Measurements from ENCODE around the gene SNX14.

SNX14 gene

DNA sequence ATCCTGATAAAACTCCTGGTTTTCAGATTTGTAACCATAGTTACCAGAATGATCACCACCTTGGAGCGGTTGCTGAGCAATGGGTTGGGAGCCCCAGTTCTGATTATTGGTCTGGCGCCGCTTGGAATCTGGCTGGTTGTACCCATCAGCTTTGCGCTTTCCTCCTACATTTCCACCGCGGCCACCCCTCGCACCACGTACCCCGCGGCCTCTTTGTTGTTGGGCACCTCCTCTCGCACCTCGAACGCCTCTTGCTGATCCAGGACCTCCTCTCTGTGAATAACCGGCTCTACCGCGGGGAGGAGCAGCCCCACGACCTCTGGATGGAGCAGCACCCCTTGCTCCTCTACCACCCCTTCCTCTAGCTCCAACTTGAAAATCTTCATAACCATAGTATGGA, 21.1 kb upstream of the SNX14 start:
- TF ChIP-seq PPARA (CRISPR knock-in tag; IDR thresholded peaks at IDR 0.05; ENCODE audit: borderline replicate concordance) = no peak
- TF ChIP-seq OSR1 (CRISPR knock-in tag; IDR thresholded peaks at IDR 0.05) = no peak
- ATAC-seq = no peak

DNA sequence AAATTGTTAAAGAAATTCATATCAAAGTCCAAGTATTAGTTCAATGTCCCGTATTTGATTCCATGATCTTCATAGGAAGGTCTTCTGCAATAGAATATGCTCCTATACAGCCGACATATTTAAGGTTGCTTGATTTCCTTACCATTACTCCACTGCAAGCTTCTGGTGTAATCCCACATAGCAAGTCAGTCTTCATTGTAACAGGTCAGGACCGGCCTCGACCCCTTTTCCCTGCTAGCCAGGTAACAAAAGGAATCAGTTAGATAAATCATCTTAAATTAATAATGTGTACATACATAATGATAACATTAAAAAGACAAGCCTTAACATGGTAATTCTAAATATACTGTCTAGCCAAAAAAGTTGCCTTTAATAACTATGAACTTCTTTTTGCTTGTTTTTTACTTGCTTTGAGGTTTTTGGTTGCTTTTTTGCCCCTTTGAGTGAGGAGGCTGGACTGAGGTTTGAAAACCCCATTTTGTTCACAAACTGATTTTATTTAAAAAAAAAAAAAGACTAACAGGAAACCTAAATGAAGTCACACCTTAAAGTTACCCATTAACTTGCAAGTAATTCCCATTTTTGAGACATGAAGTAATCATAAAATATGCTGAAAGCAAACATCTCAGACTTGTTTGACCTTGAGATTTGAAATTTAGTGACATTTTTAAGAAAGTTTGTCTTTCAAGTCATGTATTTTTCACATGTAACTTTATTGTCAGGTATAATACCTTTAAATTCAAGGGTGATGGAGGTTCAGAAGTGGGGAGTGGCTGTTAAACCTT, 19.2 kb upstream of the SNX14 start:
- TF ChIP-seq ISL1 (CRISPR knock-in tag; IDR thresholded peaks at IDR 0.05) (no peak), OSR1 (CRISPR knock-in tag; IDR thresholded peaks at IDR 0.05) (no peak), ZNF8 (CRISPR knock-in tag; IDR thresholded peaks at IDR 0.05) (no peak), BACH2 (CRISPR knock-in tag; IDR thresholded peaks at IDR 0.05; ENCODE audit: borderline replicate concordance) (no peak), CSDC2 (CRISPR knock-in tag; IDR thresholded peaks at IDR 0.05) (no peak), TCF4 (CRISPR knock-in tag; IDR thresholded peaks at IDR 0.05; ENCODE audit: borderline replicate concordance) (no peak), ZFP30 (CRISPR knock-in tag; IDR thresholded peaks at IDR 0.05) (no peak), ZNF70 (CRISPR knock-in tag; IDR thresholded peaks at IDR 0.05) (no peak), ESRRG (CRISPR knock-in tag; IDR thresholded peaks at IDR 0.05) (no peak)
- TF ChIP-seq, protein P1, sequence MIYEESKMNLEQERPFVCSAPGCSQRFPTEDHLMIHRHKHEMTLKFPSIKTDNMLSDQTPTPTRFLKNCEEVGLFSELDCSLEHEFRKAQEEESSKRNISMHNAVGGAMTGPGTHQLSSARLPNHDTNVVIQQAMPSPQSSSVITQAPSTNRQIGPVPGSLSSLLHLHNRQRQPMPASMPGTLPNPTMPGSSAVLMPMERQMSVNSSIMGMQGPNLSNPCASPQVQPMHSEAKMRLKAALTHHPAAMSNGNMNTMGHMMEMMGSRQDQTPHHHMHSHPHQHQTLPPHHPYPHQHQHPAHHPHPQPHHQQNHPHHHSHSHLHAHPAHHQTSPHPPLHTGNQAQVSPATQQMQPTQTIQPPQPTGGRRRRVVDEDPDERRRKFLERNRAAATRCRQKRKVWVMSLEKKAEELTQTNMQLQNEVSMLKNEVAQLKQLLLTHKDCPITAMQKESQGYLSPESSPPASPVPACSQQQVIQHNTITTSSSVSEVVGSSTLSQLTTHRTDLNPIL (CRISPR knock-in tag; IDR thresholded peaks at IDR 0.05; ENCODE audit: low read depth) = no peak
- no peak for ATAC-seq

DNA sequence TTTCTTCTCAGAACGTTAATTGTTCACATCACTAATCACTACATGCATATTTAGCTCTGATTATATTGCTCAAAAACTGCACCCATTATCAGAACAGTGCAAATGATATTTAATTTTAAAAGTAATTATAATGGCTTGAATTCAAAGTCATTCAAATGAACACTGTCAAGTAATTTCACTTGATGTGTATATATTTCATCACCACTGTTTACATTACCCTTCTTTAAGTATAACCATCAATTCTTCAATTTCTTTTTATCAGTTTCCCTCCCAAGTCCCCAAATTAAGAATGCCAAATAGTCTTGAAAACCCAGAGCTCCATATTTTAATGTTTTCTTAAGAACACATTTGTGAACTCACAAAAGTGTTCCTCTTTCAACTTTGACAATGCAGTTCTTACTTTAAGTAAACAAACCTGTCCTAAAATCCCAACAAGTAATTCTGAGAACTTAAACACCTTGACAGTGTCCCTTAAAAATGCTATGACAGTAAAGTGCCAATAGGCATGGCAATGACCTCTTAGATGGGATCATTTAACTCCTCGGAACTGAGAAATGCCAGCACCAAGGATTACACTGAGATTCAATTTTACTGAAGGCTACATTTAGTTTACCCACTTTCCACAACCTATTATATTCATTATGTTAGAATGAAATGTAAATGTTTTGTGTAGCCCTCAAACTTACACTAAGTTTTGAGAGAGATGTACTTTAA, 16.7 kb upstream of the SNX14 start:
- ATAC-seq = no peak

DNA sequence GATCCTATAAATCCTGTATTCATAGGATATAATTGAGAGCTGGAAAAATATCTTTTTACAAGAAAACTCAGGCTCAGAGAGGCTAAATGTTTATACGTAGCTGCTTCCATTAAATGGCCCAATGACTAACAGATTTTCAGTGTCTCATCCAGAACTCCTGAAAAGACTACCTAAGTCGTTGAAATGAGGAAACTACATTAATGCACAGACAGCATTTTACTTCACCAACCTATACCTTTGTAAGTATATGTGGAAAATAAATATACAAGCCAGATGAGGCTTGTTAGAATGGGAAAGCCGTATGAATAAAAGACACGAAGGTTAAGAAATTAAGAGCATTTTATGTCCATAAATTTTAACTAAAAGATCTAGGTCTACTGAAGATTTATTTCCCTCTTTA, 8.4 kb upstream of the SNX14 start:
- TF ChIP-seq ZNF565 (CRISPR knock-in tag; conservative IDR thresholded peaks at IDR 0.05; ENCODE audit: low read depth) = no peak
- TF ChIP-seq ZNF8 (CRISPR knock-in tag; IDR thresholded peaks at IDR 0.05) = no peak
- TF ChIP-seq ZC3H10 (CRISPR knock-in tag; IDR thresholded peaks at IDR 0.05) = no peak
- no peak for TF ChIP-seq PPARA (CRISPR knock-in tag; IDR thresholded peaks at IDR 0.05; ENCODE audit: borderline replicate concordance)
- TF ChIP-seq, protein P2, sequence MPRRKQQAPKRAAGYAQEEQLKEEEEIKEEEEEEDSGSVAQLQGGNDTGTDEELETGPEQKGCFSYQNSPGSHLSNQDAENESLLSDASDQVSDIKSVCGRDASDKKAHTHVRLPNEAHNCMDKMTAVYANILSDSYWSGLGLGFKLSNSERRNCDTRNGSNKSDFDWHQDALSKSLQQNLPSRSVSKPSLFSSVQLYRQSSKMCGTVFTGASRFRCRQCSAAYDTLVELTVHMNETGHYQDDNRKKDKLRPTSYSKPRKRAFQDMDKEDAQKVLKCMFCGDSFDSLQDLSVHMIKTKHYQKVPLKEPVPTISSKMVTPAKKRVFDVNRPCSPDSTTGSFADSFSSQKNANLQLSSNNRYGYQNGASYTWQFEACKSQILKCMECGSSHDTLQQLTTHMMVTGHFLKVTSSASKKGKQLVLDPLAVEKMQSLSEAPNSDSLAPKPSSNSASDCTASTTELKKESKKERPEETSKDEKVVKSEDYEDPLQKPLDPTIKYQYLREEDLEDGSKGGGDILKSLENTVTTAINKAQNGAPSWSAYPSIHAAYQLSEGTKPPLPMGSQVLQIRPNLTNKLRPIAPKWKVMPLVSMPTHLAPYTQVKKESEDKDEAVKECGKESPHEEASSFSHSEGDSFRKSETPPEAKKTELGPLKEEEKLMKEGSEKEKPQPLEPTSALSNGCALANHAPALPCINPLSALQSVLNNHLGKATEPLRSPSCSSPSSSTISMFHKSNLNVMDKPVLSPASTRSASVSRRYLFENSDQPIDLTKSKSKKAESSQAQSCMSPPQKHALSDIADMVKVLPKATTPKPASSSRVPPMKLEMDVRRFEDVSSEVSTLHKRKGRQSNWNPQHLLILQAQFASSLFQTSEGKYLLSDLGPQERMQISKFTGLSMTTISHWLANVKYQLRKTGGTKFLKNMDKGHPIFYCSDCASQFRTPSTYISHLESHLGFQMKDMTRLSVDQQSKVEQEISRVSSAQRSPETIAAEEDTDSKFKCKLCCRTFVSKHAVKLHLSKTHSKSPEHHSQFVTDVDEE (CRISPR knock-in tag; IDR thresholded peaks at IDR 0.05) = no peak
- TF ChIP-seq, protein P1 (CRISPR knock-in tag; IDR thresholded peaks at IDR 0.05; ENCODE audit: low read depth) = no peak
- no peak for TF ChIP-seq TCF4 (CRISPR knock-in tag; IDR thresholded peaks at IDR 0.05; ENCODE audit: borderline replicate concordance)
- TF ChIP-seq ESRRG (CRISPR knock-in tag; IDR thresholded peaks at IDR 0.05) = no peak
- TF ChIP-seq, protein P3, sequence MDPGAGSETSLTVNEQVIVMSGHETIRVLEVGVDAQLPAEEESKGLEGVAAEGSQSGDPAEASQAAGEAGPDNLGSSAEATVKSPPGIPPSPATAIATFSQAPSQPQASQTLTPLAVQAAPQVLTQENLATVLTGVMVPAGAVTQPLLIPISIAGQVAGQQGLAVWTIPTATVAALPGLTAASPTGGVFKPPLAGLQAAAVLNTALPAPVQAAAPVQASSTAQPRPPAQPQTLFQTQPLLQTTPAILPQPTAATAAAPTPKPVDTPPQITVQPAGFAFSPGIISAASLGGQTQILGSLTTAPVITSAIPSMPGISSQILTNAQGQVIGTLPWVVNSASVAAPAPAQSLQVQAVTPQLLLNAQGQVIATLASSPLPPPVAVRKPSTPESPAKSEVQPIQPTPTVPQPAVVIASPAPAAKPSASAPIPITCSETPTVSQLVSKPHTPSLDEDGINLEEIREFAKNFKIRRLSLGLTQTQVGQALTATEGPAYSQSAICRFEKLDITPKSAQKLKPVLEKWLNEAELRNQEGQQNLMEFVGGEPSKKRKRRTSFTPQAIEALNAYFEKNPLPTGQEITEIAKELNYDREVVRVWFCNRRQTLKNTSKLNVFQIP (CRISPR knock-in tag; IDR thresholded peaks at IDR 0.05; ENCODE audit: borderline replicate concordance, low read depth) = no peak
- TF ChIP-seq ZFP30 (CRISPR knock-in tag; IDR thresholded peaks at IDR 0.05) = no peak
- TF ChIP-seq OSR1 (CRISPR knock-in tag; IDR thresholded peaks at IDR 0.05) = no peak
- TF ChIP-seq CSDC2 (CRISPR knock-in tag; IDR thresholded peaks at IDR 0.05) = no peak
- TF ChIP-seq ZFP3 (CRISPR knock-in tag; IDR thresholded peaks at IDR 0.05) = no peak
- TF ChIP-seq BACH2 (CRISPR knock-in tag; IDR thresholded peaks at IDR 0.05; ENCODE audit: borderline replicate concordance) = no peak
- no peak for TF ChIP-seq ISL1 (CRISPR knock-in tag; IDR thresholded peaks at IDR 0.05)
- ATAC-seq = no peak

More for the DNA sequence above, 16.7 kb upstream of the SNX14 start:
- TF ChIP-seq ZNF70 (CRISPR knock-in tag; IDR thresholded peaks at IDR 0.05) (no peak), PPARA (CRISPR knock-in tag; IDR thresholded peaks at IDR 0.05; ENCODE audit: borderline replicate concordance) (no peak), ZFP30 (CRISPR knock-in tag; IDR thresholded peaks at IDR 0.05) (no peak), ARNTL (CRISPR knock-in tag; IDR thresholded peaks at IDR 0.05; ENCODE audit: borderline replicate concordance, low read depth) (no peak), TCF4 (CRISPR knock-in tag; IDR thresholded peaks at IDR 0.05; ENCODE audit: borderline replicate concordance) (no peak), ZNF8 (CRISPR knock-in tag; IDR thresholded peaks at IDR 0.05) (no peak), BACH2 (CRISPR knock-in tag; IDR thresholded peaks at IDR 0.05; ENCODE audit: borderline replicate concordance) (no peak), TOX (CRISPR knock-in tag; IDR thresholded peaks at IDR 0.05; ENCODE audit: borderline replicate concordance) (no peak), GLIS3 (CRISPR knock-in tag; IDR thresholded peaks at IDR 0.05) (no peak), ZNF565 (CRISPR knock-in tag; conservative IDR thresholded peaks at IDR 0.05; ENCODE audit: low read depth) (no peak), ZC3H10 (CRISPR knock-in tag; IDR thresholded peaks at IDR 0.05) (no peak), CSDC2 (CRISPR knock-in tag; IDR thresholded peaks at IDR 0.05) (no peak), OSR1 (CRISPR knock-in tag; IDR thresholded peaks at IDR 0.05) (no peak), ZFP3 (CRISPR knock-in tag; IDR thresholded peaks at IDR 0.05) (no peak), RARB (CRISPR knock-in tag; IDR thresholded peaks at IDR 0.05) (no peak)
- TF ChIP-seq, protein P4, sequence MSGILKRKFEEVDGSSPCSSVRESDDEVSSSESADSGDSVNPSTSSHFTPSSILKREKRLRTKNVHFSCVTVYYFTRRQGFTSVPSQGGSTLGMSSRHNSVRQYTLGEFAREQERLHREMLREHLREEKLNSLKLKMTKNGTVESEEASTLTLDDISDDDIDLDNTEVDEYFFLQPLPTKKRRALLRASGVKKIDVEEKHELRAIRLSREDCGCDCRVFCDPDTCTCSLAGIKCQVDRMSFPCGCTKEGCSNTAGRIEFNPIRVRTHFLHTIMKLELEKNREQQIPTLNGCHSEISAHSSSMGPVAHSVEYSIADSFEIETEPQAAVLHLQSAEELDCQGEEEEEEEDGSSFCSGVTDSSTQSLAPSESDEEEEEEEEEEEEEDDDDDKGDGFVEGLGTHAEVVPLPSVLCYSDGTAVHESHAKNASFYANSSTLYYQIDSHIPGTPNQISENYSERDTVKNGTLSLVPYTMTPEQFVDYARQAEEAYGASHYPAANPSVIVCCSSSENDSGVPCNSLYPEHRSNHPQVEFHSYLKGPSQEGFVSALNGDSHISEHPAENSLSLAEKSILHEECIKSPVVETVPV (CRISPR knock-in tag; IDR thresholded peaks at IDR 0.05) = no peak
- TF ChIP-seq, protein P3 (CRISPR knock-in tag; IDR thresholded peaks at IDR 0.05; ENCODE audit: borderline replicate concordance, low read depth) = no peak
